NT2/D1 (cell line): Measurements from ENCODE around the gene TFDP3.
A peak's percentile ranks its signal among the peaks of the same experiment; 100 is the strongest.

Experiments
- DNase-seq: peaks from one replicate; pipeline ENCODE4 v3.0.0-alpha.2; 2011; ENCODE audit warnings: low read depth, low spot score
- H3K27me3 ChIP-seq: 2 replicates; pipeline ENCODE4 v1.6.0; 2011; ENCODE audit warnings: mild to moderate bottlenecking; ENCODE audit not compliant: insufficient read length, insufficient read depth
- H3K36me3 ChIP-seq: 2 replicates; pipeline ENCODE4 v1.6.1; 2011; ENCODE audit warnings: mild to moderate bottlenecking, low read length, mixed read lengths; ENCODE audit not compliant: insufficient read depth, insufficient read length
- H3K4me1 ChIP-seq: 2 replicates; pipeline ENCODE4 v1.5.1; 2011; ENCODE audit not compliant: insufficient read depth, insufficient read length
- H3K4me3 ChIP-seq: 2 replicates; pipeline ENCODE4 v1.5.1; 2011; ENCODE audit warnings: low read depth; ENCODE audit not compliant: insufficient read length
- H3K9ac ChIP-seq: 2 replicates; pipeline ENCODE4 v1.6.0; 2011; ENCODE audit warnings: low read depth; ENCODE audit not compliant: insufficient read length
- H3K9me3 ChIP-seq: 2 replicates; pipeline ENCODE4 v1.5.1; 2011; ENCODE audit warnings: mild to moderate bottlenecking, low read length; ENCODE audit not compliant: insufficient read depth
- SUZ12 ChIP-seq: IDR thresholded peaks from 2 replicates; pipeline ENCODE4 v1.6.1; 2011; ENCODE audit not compliant: insufficient read length, insufficient read depth; ENCODE audit errors: extremely low read depth
- YY1 ChIP-seq: IDR thresholded peaks from 2 replicates; pipeline ENCODE4 v1.6.1; 2011; ENCODE audit not compliant: insufficient read length, insufficient read depth
- ZNF274 ChIP-seq: IDR thresholded peaks from 2 replicates; pipeline ENCODE4 v1.6.1; 2011; ENCODE audit warnings: mild to moderate bottlenecking, low read depth, low read length

The TFDP3 gene

DNA sequence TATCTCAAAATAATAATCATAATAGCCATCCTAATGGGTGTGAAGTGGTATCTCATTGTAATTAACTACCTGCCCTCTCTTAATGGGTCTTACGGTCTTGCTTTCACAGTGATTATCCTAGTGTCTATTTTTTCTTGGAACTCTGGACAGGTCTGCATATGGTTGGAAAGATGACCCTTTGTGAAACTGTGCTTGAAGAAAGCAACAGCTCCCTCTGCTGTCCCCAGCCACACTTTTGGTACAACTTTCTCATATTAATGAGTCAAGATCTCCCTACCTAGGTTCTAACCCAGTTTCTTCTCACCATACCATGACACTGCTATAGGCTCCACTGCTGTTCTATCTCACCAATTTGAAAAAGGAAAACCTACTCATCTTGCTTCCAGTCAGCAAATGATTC, 2.4 kb downstream of the TFDP3 start:
- Histone ChIP-seq H3K9ac (no peak overlapping the region), H3K27me3 (no peaks in the 10 kb centered on the region), H3K4me3 (no peak overlapping the region), H3K36me3 (no peaks in the 10 kb centered on the region), H3K9me3 (no peaks in the 10 kb centered on the region), H3K4me1 (no peaks in the 10 kb centered on the region)
- TF ChIP-seq SUZ12 (no peak), YY1 (no peak), ZNF274 (no peak)
- DNase-seq: peak; percentile 9

DNA sequence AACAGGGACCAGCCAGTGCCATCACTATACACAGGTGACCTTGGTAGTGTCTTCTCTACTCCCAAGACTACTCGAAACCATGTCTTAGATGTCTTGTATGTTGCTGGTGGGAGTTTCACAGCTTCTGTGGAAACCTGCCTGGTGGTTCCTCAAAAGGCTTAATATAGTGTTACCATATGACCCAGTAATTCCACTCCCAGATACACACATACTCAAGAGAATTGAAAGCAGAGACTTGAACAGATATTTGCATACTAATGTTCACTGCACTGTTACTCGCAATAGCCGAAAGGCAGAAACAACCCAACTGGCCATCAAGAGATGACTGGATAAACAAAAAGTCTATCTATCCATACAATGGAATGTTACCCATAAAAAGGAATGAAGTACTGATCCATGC, 3.1 kb downstream of the TFDP3 start:
- Histone ChIP-seq H3K36me3 (no peaks in the 10 kb centered on the region), H3K9ac (no peak overlapping the region), H3K4me1 (no peaks in the 10 kb centered on the region), H3K27me3 (no peaks in the 10 kb centered on the region), H3K4me3 (no peak overlapping the region), H3K9me3 (no peaks in the 10 kb centered on the region)
- DNase-seq: no peak
- TF ChIP-seq ZNF274: no peak
- TF ChIP-seq YY1: no peak
- no peak for TF ChIP-seq SUZ12

- TF ChIP-seq SUZ12: no peak
- no peak for TF ChIP-seq ZNF274
- H3K9me3 ChIP-seq: no peaks in the 10 kb centered on the region
- no peaks in the 10 kb centered on the region for H3K36me3 ChIP-seq
- H3K9ac ChIP-seq: no peak overlapping the region
- H3K27me3 ChIP-seq: no peaks in the 10 kb centered on the region
- H3K4me1 ChIP-seq: no peaks in the 10 kb centered on the region
- no peak overlapping the region for H3K4me3 ChIP-seq
- DNase-seq: no peak
Observed at GRCh38 chrX:133214301-133214700, 3.9 kb downstream of the TFDP3 start.

DNA sequence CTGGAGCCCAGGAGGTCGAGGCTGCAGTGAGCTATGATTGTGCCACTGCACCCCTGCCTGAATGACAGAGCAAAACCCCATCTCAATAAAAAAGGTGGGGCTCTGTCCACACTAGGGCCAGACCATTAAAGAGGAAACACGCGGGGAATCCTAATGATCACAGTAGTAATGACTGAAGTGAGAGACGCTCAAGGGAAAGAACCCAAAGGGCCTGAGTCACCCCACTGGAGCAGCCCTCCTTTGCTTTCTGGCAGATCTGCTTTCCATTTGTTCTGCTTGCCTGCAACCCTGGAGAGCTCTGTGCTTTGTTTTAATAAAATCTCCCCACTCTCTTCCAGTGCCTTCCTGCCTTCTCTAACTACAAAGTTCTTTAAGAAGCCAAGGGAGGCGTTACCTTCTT, 5.0 kb downstream of the TFDP3 start:
- H3K9ac ChIP-seq: no peak overlapping the region
- no peaks in the 10 kb centered on the region for H3K4me1 ChIP-seq
- TF ChIP-seq ZNF274: no peak
- no peak for TF ChIP-seq YY1
- TF ChIP-seq SUZ12: no peak
- H3K9me3 ChIP-seq: no peaks in the 10 kb centered on the region
- DNase-seq: no peak
- H3K27me3 ChIP-seq: no peaks in the 10 kb centered on the region
- no peak overlapping the region for H3K4me3 ChIP-seq
- no peaks in the 10 kb centered on the region for H3K36me3 ChIP-seq

- no peak for DNase-seq
- TF ChIP-seq SUZ12 (no peak), ZNF274 (no peak), YY1 (no peak)
- Histone ChIP-seq H3K9ac (no peak overlapping the region), H3K4me3 (no peak overlapping the region), H3K36me3 (no peaks in the 10 kb centered on the region), H3K4me1 (no peaks in the 10 kb centered on the region), H3K27me3 (no peaks in the 10 kb centered on the region), H3K9me3 (no peaks in the 10 kb centered on the region)
Observed at GRCh38 chrX:133207751-133208150, 10.4 kb downstream of the TFDP3 start.

DNA sequence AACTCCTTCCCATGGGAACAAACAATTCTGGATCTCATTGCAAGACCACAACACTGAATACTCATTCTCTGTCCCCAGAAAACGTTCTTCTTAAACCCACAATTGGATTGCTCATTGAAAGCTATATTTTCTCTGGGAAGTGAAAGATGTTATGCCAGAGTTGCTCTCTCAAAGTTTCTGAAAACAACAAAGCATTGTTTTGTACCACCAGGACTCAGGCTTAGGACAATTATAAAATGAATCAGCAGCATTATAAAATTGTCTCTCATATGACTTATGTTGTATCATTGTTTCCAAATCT, 26.5 kb downstream of the TFDP3 start:
- no peak overlapping the region for H3K4me3 ChIP-seq
- H3K4me1 ChIP-seq: no peaks in the 10 kb centered on the region
- H3K36me3 ChIP-seq: no peaks in the 10 kb centered on the region
- H3K9ac ChIP-seq: no peak overlapping the region
- no peaks in the 10 kb centered on the region for H3K9me3 ChIP-seq
- DNase-seq: no peak
- TF ChIP-seq ZNF274: no peak
- TF ChIP-seq YY1: no peak
- no peak for TF ChIP-seq SUZ12
- no peaks in the 10 kb centered on the region for H3K27me3 ChIP-seq

DNA sequence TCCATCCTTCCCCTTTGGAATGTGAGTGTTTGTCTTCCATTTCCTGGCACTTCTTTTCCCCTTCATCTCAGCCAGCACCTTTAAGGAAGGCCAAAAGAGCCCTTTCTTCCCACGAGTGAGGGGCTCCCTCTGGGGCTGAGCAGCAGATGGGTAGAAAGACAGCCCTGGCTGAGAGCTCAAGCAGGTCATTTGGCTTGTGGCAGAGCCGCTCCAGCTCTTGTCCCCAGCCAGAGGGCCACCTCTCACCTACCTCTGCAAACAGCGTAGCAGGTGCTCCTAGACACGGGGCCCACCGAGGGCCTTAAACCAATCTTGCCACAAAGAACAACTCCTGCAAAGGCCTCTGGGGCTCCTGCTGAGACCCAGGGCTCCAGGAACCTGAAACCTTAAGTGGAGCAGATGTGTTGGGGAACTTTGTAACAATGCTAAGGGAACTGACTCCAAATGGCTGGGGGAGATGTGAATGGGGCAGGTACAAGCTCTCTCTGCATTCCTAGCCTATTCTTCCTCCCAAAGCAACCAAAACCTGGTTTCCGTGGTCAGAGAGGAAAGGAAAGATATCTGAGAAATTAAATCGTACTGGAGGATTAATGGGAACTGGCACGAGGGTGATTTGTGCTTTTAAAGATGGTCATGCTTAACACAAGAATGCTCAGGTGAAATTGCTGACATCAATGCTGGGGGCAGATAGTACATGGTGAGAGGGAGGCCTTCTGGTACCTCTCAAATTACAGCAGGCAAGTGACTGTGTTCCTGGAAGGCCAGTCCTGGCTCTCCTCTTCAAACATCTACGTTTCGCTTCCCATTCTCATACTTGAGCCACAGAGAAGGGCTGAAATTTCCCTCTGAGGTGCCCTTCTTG, 27.0 kb downstream of the TFDP3 start:
- no peak overlapping the region for H3K9ac ChIP-seq
- no peaks in the 10 kb centered on the region for H3K27me3 ChIP-seq
- H3K4me1 ChIP-seq: no peaks in the 10 kb centered on the region
- H3K4me3 ChIP-seq: no peak overlapping the region
- no peak for DNase-seq
- no peaks in the 10 kb centered on the region for H3K36me3 ChIP-seq
- no peaks in the 10 kb centered on the region for H3K9me3 ChIP-seq
- TF ChIP-seq ZNF274 (no peak), YY1 (no peak), SUZ12 (no peak)

- TF ChIP-seq SUZ12: no peak
- TF ChIP-seq ZNF274: no peak
- no peak for TF ChIP-seq YY1
- Histone ChIP-seq H3K36me3 (no peaks in the 10 kb centered on the region), H3K9ac (no peak overlapping the region), H3K4me3 (no peak overlapping the region), H3K27me3 (no peaks in the 10 kb centered on the region), H3K4me1 (no peaks in the 10 kb centered on the region), H3K9me3 (no peaks in the 10 kb centered on the region)
- no peak for DNase-seq
Observed at GRCh38 chrX:133189195-133189594, 29.0 kb downstream of the TFDP3 start.
